Measurements from ENCODE around the gene TUT1. TPM values are rescaled to one million over a fixed set of nuclear protein-coding genes. Genes with fewer than 3 reads are reported as not detected.

The TUT1 gene
- total RNA-seq, 1 experiment from 2014 or later: 20.7 TPM

DNA sequence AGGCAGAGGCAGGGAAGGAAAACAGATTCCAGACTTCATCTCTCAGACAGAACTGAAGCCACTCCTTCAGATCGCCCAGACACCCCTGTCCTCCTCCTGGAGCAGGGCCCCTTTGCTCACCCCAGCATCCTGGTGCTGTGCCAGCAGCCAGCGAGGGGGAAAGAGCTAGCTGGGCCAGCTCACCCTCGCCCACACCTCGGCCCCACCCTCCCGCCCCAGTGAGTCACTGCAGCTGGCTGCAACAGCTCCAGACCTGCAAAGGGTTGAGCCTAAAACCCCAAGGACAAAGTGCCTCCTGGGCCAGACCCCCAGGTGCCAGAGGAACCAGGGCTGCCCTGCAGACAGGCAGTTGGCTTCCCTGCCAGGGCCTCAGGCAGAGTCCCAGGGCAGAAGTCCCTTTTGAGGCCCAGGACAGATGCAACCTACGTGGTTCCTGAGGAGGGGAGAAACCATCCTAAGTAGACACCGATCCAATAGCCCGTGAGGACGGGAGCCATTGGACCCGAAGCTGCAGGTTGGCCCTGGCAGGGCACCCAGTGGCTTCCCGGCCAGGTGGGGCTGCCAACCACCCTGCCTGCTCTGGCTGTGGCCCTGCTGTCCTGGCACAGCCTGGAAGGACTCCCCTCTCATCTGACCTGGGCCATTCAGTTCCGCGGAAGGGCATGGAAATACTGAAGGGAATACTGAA, 51.9 kb downstream of the TUT1 start:
- peaks cover 28 to 48% of the 10 kb centered on the region in 2 experiments for H3K4me1 Mint-ChIP-seq
- no peak overlapping the region for H3K27ac ChIP-seq (ENCODE audit: insufficient read length, low read depth, low read length)
- H3K56ac ChIP-seq (ENCODE audit: insufficient read length, low read depth, low read length): no peak overlapping the region
- no peak overlapping the region for H3K23ac ChIP-seq (ENCODE audit: insufficient read length, low read depth, low read length)
- no peak overlapping the region for H3K14ac ChIP-seq (ENCODE audit: insufficient read depth, low read length)
- H3K27me3 ChIP-seq (ENCODE audit: insufficient read depth, low read length): peaks cover 15% of the 10 kb centered on the region
- no peaks in the 10 kb centered on the region for H3K9me3 ChIP-seq (ENCODE audit: control insufficient read depth, low read depth, low read length)
- TF ChIP-seq, protein P1, sequence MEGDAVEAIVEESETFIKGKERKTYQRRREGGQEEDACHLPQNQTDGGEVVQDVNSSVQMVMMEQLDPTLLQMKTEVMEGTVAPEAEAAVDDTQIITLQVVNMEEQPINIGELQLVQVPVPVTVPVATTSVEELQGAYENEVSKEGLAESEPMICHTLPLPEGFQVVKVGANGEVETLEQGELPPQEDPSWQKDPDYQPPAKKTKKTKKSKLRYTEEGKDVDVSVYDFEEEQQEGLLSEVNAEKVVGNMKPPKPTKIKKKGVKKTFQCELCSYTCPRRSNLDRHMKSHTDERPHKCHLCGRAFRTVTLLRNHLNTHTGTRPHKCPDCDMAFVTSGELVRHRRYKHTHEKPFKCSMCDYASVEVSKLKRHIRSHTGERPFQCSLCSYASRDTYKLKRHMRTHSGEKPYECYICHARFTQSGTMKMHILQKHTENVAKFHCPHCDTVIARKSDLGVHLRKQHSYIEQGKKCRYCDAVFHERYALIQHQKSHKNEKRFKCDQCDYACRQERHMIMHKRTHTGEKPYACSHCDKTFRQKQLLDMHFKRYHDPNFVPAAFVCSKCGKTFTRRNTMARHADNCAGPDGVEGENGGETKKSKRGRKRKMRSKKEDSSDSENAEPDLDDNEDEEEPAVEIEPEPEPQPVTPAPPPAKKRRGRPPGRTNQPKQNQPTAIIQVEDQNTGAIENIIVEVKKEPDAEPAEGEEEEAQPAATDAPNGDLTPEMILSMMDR (conservative IDR thresholded peaks at IDR 0.05): no peak
- H2BK12ac ChIP-seq (ENCODE audit: insufficient read length, low read depth, low read length): no peak overlapping the region
- H4K20me1 ChIP-seq (ENCODE audit: control insufficient read depth, insufficient read depth, insufficient read length): no peaks in the 10 kb centered on the region
- H2BK5ac ChIP-seq (ENCODE audit: insufficient read length, low read length): no peak overlapping the region
- H3K36me3 Mint-ChIP-seq (ENCODE audit: insufficient read depth in 1 of 3, low read depth in 3 of 3): peaks cover 0 to 8% (median 6%) of the 10 kb centered on the region in 3 experiments; a peak in 3 of 7 replicates
- no peak overlapping the region for H2BK15ac ChIP-seq (ENCODE audit: low read depth, low read length)
- no peaks in the 10 kb centered on the region for H3K9me3 Mint-ChIP-seq
- no peak overlapping the region for H4K5ac ChIP-seq (ENCODE audit: insufficient read length, low read depth, low read length)
- no peak overlapping the region for H2AFZ ChIP-seq (ENCODE audit: low read length)
- H3K9ac ChIP-seq (ENCODE audit: extremely low read depth, insufficient read length, low read length): no peak overlapping the region
- H3K79me2 ChIP-seq (ENCODE audit: insufficient read depth, low read length): no peaks in the 10 kb centered on the region
- no peak for DNase-seq
- WGBS (ENCODE audit: extremely low coverage, insufficient read length, low lambda C conversion rate): no CpG with 5 or more reads among the region's 13 CpGs
- H3T11ph ChIP-seq (ENCODE audit: low read length): no peak overlapping the region
- no peak overlapping the region for H2AK5ac ChIP-seq (ENCODE audit: insufficient read length, low read length)
- no peak overlapping the region for H3K4ac ChIP-seq (ENCODE audit: low read depth, low read length)
- no peaks in the 10 kb centered on the region; the same call in 1 of the 2 replicates for H3K4me1 ChIP-seq (ENCODE audit: insufficient read depth, low read length)
- no peaks in the 10 kb centered on the region for H3K23me2 ChIP-seq (ENCODE audit: insufficient read length, low read depth, low read length, poor library complexity, severe bottlenecking)
- no peak overlapping the region for H4K91ac ChIP-seq (ENCODE audit: insufficient read length, low read depth, low read length)
- no peak overlapping the region for H3K4me2 ChIP-seq (ENCODE audit: insufficient read depth, insufficient read length, low read length)
- no peak overlapping the region for H2BK120ac ChIP-seq (ENCODE audit: low read depth, low read length, poor library complexity, severe bottlenecking)
- H3K79me1 ChIP-seq (ENCODE audit: insufficient read depth, low read depth, low read length, poor library complexity, severe bottlenecking): no peaks in the 10 kb centered on the region
- no peak overlapping the region for H3K4me3 Mint-ChIP-seq
- H3K27ac Mint-ChIP-seq: no peak overlapping the region
- H2BK20ac ChIP-seq (ENCODE audit: low read depth, low read length, poor library complexity, severe bottlenecking): no peak overlapping the region
- peaks cover 33% of the 10 kb centered on the region for H3K27me3 Mint-ChIP-seq (ENCODE audit: low read depth)
- no peak overlapping the region for H3K18ac ChIP-seq (ENCODE audit: insufficient read length, low read depth, low read length)
- no peak overlapping the region for H4K8ac ChIP-seq (replicated peaks; ENCODE audit: insufficient read length, low read depth, low read length)

Data from H9 (cell line).